Sigmoid colon (tissue), 7 donors: ENCODE measurements around the gene ACR. TPM values are rescaled to one million over a fixed set of nuclear protein-coding genes. Genes with fewer than 3 reads are reported as not detected.

Experiments used
- DNase-seq: peaks from one replicate; pipeline ENCODE4 v3.0.0-alpha.2; 2019
- H3K27ac ChIP-seq, 4 donors: fragments of 200-600 bp; sonication (generic); one replicate each; pipeline ENCODE4 v1.5.1; 2016 to 2019; ENCODE audit warnings: mild to moderate bottlenecking in 1 of 4
- H3K27me3 ChIP-seq, 3 donors: fragments of 200-600 bp; sonication (generic); one replicate each; pipeline ENCODE4 v1.5.1; 2019; ENCODE audit warnings: mild to moderate bottlenecking in 1 of 3
- H3K36me3 ChIP-seq, 4 donors: fragments of 200-600 bp; sonication (generic); one replicate each; pipeline ENCODE4 v1.5.1; 2016 to 2019
- H3K4me1 ChIP-seq, 4 donors: fragments of 200-600 bp; sonication (generic); one replicate each; pipeline ENCODE4 v1.5.1; 2017 to 2019
- H3K4me3 ChIP-seq, 4 donors: fragments of 200-600 bp; sonication (generic); one replicate each; pipeline ENCODE4 v1.5.1; 2017 to 2019; ENCODE audit warnings: mild to moderate bottlenecking in 2 of 4, moderate library complexity in 1 of 4
- H3K9me3 ChIP-seq, 4 donors: fragments of 200-600 bp in 3 of 4; sonication (generic) in 3 of 4; one replicate each; pipeline versions ENCODE4 v1.5.1 to v1.6.1; 2013 to 2019
- EP300 ChIP-seq, 4 donors: sonication (generic); formaldehyde crosslinking; IDR thresholded peaks; one replicate each; pipeline ENCODE4 v1.6.1; 2017; ENCODE audit warnings: antibody characterized with exemption in 4 of 4
- POLR2A ChIP-seq, 2 donors: fragments of 450-650 bp; IDR thresholded peaks; one replicate each; pipeline ENCODE4 v1.6.1; 2016; ENCODE audit warnings: antibody characterized with exemption in 2 of 2, mild to moderate bottlenecking in 2 of 2, moderate library complexity in 2 of 2
- POLR2AphosphoS5 ChIP-seq, 4 donors: sonication (generic); formaldehyde crosslinking; IDR thresholded peaks; one replicate each; pipeline ENCODE4 v1.6.1; 2017; ENCODE audit warnings: antibody characterized with exemption in 4 of 4
- WGBS, 2 donors: extraction: QIAGEN DNeasy Blood & Tissue Kit; methylation state at CpG; one replicate each; pipeline ENCODE4 v1.1.7; 2013; 5-methylcytosine and 5-hydroxymethylcytosine counted together
- intact Hi-C: fragments of 100-400 bp; cut with DNase I; formaldehyde crosslinking; loops from one replicate; pipeline ENCODE4 v1.15.1; 2023
- polyA plus RNA-seq, 3 donors: library from polyadenylated mRNA; stranded (reverse); fragments of 200-250 nt; gene quantifications; one replicate each; pipeline ENCODE4 v1.2.3, GENCODE V29; 2013
- total RNA-seq, 4 donors: library from RNA; depleted of rRNA; stranded (reverse); fragments of >200 nt; gene quantifications; one replicate each; pipeline ENCODE4 v1.1.0, GENCODE V29; 2016
- TF ChIP-seq, protein P1 (sequence below), 4 experiments: fragments of 450-650 bp in 3 of 4; fragments of 200-600 bp in 1 of 4; IDR thresholded peaks; one replicate each; pipeline ENCODE4 v1.5.1; 2016 to 2019; ENCODE audit warnings: antibody characterized with exemption in 4 of 4, mild to moderate bottlenecking in 3 of 4, moderate library complexity in 2 of 4
- donor health status: healthy with polysubstance abuse.
- donor health status: Bipolar disorder and iron deficiency.
- donor health status: healthy.

ACR gene
- total and polyA plus RNA-seq, 7 donors = 0.06 to 0.68 TPM; not detected in 5

DNA sequence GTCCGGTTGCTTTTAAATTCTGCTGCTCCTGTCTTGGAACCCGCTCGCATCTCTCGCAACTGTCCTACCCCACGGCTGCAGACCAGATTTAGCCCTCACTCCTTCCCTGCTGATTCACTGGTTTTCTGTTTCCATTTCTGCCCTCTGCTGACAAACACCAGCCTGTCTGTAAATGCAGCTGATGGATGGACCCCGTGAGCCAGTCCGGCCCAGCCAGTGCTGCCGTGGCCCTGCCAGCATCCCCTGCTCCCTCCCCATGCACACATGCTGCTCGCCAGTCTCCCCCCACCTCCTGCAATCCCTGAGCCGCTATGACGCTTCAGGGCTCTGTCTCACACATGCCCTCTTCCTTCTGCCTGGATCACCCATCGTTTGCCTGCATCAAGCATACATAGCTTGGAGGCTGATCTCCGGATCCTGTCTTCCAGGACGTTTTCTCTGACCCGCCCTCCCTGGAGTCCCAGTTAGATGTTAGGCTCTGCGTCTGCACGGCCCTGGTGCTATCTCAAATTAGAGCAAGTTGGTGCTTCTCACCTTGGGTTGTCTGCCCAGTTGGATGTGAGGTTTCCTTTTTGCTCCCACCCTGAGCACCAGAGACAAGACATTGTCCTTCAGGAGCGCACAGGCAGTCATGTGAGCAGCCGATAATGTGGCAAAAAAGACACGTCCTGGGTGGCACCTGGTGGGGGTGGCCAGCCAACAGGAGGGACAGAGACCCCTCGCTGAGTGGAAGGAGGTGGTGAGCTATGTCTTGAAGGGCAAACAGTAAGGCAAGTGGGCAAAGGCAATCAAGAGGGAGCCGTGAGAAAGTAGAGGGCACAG lies 4.3 kb upstream of the ACR start:
- Histone ChIP-seq H3K27ac (no peak overlapping the region), H3K9me3 (no peaks in the 10 kb centered on the region), H3K4me1 (peaks cover 0 to 15% (median 11%) of the 10 kb centered on the region in 4 donors), H3K36me3 (no peaks in the 10 kb centered on the region), H3K4me3 (no peak overlapping the region), H3K27me3 (peaks cover 10 to 38% (median 25%) of the 10 kb centered on the region in 3 donors)
- peak; percentile 52 for DNase-seq
- no peak for TF ChIP-seq EP300 (IDR thresholded peaks at IDR 0.05)
- no peak for TF ChIP-seq POLR2AphosphoS5 (IDR thresholded peaks at IDR 0.05)
- TF ChIP-seq, protein P1, sequence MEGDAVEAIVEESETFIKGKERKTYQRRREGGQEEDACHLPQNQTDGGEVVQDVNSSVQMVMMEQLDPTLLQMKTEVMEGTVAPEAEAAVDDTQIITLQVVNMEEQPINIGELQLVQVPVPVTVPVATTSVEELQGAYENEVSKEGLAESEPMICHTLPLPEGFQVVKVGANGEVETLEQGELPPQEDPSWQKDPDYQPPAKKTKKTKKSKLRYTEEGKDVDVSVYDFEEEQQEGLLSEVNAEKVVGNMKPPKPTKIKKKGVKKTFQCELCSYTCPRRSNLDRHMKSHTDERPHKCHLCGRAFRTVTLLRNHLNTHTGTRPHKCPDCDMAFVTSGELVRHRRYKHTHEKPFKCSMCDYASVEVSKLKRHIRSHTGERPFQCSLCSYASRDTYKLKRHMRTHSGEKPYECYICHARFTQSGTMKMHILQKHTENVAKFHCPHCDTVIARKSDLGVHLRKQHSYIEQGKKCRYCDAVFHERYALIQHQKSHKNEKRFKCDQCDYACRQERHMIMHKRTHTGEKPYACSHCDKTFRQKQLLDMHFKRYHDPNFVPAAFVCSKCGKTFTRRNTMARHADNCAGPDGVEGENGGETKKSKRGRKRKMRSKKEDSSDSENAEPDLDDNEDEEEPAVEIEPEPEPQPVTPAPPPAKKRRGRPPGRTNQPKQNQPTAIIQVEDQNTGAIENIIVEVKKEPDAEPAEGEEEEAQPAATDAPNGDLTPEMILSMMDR (IDR thresholded peaks at IDR 0.05) = no peak
- no peak for TF ChIP-seq POLR2A (IDR thresholded peaks at IDR 0.05)
- WGBS, 2 donors = 44 to 61% methylated on average over 22 of the region's 22 CpGs
- intact Hi-C loops = no loop called here

DNA sequence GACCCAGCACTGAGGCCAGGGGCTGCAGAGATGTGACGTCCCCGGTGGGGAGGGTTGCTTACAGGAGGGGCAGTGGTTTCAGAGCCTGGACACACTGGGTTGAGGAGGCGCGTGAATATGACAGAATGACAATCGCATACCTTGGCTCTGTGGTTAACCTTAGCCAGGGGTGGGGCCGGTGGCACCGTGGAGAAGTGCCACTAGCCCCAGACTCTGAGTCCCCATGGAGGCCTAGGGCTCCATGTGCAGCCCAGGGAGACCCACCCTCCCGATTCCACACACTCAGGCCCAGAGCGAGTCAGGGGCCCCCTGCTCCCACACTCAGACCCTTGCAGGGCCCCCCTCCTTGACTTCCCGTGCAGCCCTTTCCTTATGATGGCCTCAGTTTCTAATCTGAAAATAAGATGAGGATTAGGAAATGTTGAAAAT lies 3.6 kb upstream of the ACR start:
- DNase-seq = peak; percentile 45
- intact Hi-C loops = no loop called here
- no peaks in the 10 kb centered on the region for H3K9me3 ChIP-seq
- no peak overlapping the region for H3K27ac ChIP-seq
- no peaks in the 10 kb centered on the region for H3K36me3 ChIP-seq
- 78 to 81% methylated on average over 10 of the region's 10 CpGs for WGBS, 2 donors
- TF ChIP-seq POLR2A (IDR thresholded peaks at IDR 0.05) = no peak
- TF ChIP-seq POLR2AphosphoS5 (IDR thresholded peaks at IDR 0.05) = no peak
- H3K4me1 ChIP-seq = peaks cover 0 to 15% (median 11%) of the 10 kb centered on the region in 4 donors
- peaks cover 10 to 38% (median 25%) of the 10 kb centered on the region in 3 donors for H3K27me3 ChIP-seq
- no peak overlapping the region for H3K4me3 ChIP-seq

DNA sequence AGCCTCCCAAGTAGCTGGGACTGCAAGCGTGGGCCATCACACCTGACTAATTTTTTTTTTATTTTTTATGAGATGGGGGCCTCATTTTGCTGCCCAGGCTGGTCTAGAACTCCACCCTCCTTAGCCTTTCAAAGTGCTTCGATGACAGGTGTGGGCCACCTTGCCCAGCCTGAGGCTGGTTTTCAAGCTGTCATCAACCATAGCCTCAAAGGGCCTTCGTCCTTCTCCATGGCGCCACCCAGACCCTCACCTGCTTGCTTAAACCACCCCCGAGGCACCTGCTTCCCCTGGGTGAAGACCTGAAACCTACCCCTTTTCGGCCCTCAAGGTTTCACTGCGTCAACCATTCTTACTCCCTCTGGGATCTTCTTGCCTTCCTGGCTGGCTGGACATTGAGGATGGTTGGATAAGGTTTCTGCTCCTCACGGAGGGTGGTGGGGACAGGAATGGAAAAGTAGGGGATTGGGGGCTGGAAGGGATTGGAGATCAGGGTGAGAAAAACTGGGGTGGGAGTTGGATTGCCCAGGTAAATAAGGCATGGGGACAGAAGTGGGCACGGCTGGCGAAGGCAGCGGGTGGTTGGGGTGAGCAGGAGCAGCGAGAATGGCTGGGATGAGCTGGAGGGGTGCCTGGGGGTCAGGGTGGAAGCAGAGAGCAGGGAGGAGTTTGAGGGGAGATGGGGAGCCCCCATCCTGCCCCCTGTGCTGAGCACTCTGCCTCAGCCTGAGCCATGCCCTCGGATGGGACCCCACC lies 2.8 kb upstream of the ACR start:
- H3K27ac ChIP-seq = no peak overlapping the region
- 88 to 91% methylated on average over 13 of the region's 13 CpGs for WGBS, 2 donors
- TF ChIP-seq EP300 (IDR thresholded peaks at IDR 0.05) (no peak), POLR2AphosphoS5 (IDR thresholded peaks at IDR 0.05) (no peak)
- peaks cover 0 to 15% (median 11%) of the 10 kb centered on the region in 4 donors for H3K4me1 ChIP-seq
- DNase-seq = peak; percentile 44
- no peaks in the 10 kb centered on the region for H3K9me3 ChIP-seq
- H3K4me3 ChIP-seq = no peak overlapping the region
- intact Hi-C loops = no loop called here
- no peaks in the 10 kb centered on the region for H3K36me3 ChIP-seq
- H3K27me3 ChIP-seq = peaks cover 10 to 33% (median 25%) of the 10 kb centered on the region in 3 donors

DNA sequence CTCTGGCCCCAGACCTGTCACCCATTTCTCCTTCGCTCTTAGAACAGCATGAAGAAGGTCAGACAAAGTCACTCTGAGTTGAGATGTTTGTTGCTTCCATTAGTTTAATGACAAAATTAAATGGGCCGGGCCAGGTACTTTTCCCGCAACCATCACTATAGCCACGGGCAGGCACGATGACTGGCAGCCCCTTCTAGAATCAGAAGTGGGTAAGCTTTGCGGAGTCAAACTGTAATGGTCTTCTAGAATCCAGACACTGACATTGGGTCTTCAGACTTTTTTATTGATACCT lies 2.3 kb upstream of the ACR start:
- Histone ChIP-seq H3K4me1 (peaks cover 0 to 15% (median 11%) of the 10 kb centered on the region in 4 donors), H3K27ac (no peak overlapping the region), H3K4me3 (no peak overlapping the region), H3K27me3 (peaks cover 10 to 28% (median 20%) of the 10 kb centered on the region in 3 donors), H3K36me3 (no peaks in the 10 kb centered on the region), H3K9me3 (no peaks in the 10 kb centered on the region)
- WGBS, 2 donors = 77 to 79% methylated on average over 6 of the region's 6 CpGs
- TF ChIP-seq POLR2A (IDR thresholded peaks at IDR 0.05) (no peak), EP300 (IDR thresholded peaks at IDR 0.05) (no peak), POLR2AphosphoS5 (IDR thresholded peaks at IDR 0.05) (no peak)
- TF ChIP-seq, protein P1 (IDR thresholded peaks at IDR 0.05) = no peak
- peak; percentile 56 for DNase-seq
- intact Hi-C loops = no loop called here

DNA sequence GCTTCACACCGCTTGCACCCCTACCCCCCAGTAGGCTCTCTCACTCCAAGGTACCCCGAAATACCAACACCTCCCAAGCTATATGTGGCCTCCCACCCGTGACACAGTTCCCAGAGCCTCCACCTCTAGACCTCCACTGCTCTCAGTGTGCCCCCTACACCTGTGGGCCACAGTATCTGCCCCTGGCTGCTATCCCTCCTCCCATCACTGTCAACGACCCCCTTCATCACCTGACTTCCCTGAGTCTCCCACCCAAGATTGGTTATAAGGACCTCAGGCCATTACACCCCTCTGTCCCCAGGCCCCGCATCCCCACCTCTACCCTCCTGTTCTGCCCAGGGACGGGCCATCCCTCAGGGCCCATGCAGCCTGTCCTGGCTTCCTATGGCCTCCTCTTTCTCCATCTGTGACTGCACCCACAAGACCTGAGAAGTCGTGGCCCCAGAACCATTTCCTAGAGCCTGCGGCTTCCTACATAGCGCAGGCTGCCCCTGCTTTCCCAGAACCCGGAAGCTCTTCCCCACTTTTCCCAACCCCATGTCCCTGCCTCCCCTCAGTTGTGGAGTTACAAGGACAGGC lies 734 bp downstream of the ACR start:
- DNase-seq = no peak
- Histone ChIP-seq H3K27me3 (peaks cover 0 to 8% (median 3%) of the 10 kb centered on the region in 3 donors), H3K27ac (no peak overlapping the region), H3K36me3 (no peaks in the 10 kb centered on the region), H3K4me1 (peaks cover 0 to under 1% (median 0%) of the 10 kb centered on the region in 4 donors), H3K9me3 (no peaks in the 10 kb centered on the region), H3K4me3 (no peak overlapping the region)
- WGBS, 2 donors = 77 to 82% methylated on average over 10 of the region's 10 CpGs
- intact Hi-C loops = no loop called here
- TF ChIP-seq, protein P1 (IDR thresholded peaks at IDR 0.05) = no peak
- TF ChIP-seq EP300 (IDR thresholded peaks at IDR 0.05) = no peak
- TF ChIP-seq POLR2A (IDR thresholded peaks at IDR 0.05) = no peak
- no peak for TF ChIP-seq POLR2AphosphoS5 (IDR thresholded peaks at IDR 0.05)
